ENCODE measurements around the gene SERPINE3. TPM values are rescaled to one million over a fixed set of nuclear protein-coding genes. Genes with fewer than 3 reads are reported as not detected.

Gene SERPINE3
- total and polyA plus RNA-seq, 2 of the 4 experiments (the other 2 are of a cell fraction), result not detected

GRCh38 chr13:51359352-51359751 lies 19.9 kb downstream of the SERPINE3 start:
- H3K4ac ChIP-seq (ENCODE audit: low read depth, low read length), result no peak overlapping the region
- H2BK20ac ChIP-seq (ENCODE audit: low read depth, low read length), result no peak overlapping the region
- in situ Hi-C loops (cut with MboI; ENCODE audit: low sequenced_read_pairs), result no loop called here
- H3K4me2 ChIP-seq (ENCODE audit: low read depth, low read length), result no peak overlapping the region
- ATAC-seq (ENCODE audit: low read depth) (no peak), DNase-seq (no peak)
- H4K5ac ChIP-seq (ENCODE audit: low read depth, low read length), result no peak overlapping the region
- TF ChIP-seq MAZ (IDR thresholded peaks at IDR 0.05; ENCODE audit: borderline replicate concordance, low read depth, low read length) (no peak), BHLHE40 (IDR thresholded peaks at IDR 0.05; ENCODE audit: low read depth, low read length) (no peak), USF2 (IDR thresholded peaks at IDR 0.05; ENCODE audit: low read depth, low read length) (no peak)
- no peak overlapping the region for H3K56ac ChIP-seq (ENCODE audit: extremely low read depth, insufficient read depth, low read length)
- no peak overlapping the region for H2AK5ac ChIP-seq (ENCODE audit: low read depth, low read length)
- H3K36me3 ChIP-seq (ENCODE audit: control insufficient read depth, insufficient read depth, low read length), result peaks cover 5% of the 10 kb centered on the region
- no peak overlapping the region for H3K27ac ChIP-seq (ENCODE audit: insufficient read depth, low read length)
- WGBS, 2 experiments (ENCODE audit: extremely low coverage in 2 of 2, insufficient read length in 1 of 2), result no CpG with 5 or more reads among the region's 1 CpG
- no peak overlapping the region for H2BK120ac ChIP-seq (ENCODE audit: low read depth, low read length)
- H2BK15ac ChIP-seq (ENCODE audit: low read depth, low read length), result no peak overlapping the region
- ChIA-PET CTCF (no interaction called here), POLR2A (ENCODE audit: unreplicated experiment) (no interaction called here)
- no peak overlapping the region for H2AK9ac ChIP-seq (replicated peaks; ENCODE audit: low read depth, low read length, poor library complexity)
- H3K4me1 ChIP-seq (ENCODE audit: control insufficient read depth, insufficient read depth, low read length), result no peaks in the 10 kb centered on the region
- no peaks in the 10 kb centered on the region for H3K27me3 ChIP-seq (ENCODE audit: control insufficient read depth, insufficient read depth, low read length)
- H2AFZ ChIP-seq (replicated peaks; ENCODE audit: low read length, poor library complexity), result no peak overlapping the region
- intact Hi-C loops (cut with micrococcal nuclease), result no loop called here
- H3K9me1 ChIP-seq (ENCODE audit: insufficient read depth, low read length), result no peaks in the 10 kb centered on the region
- dilution Hi-C loops (cut with HindIII; ENCODE audit: low sequenced_read_pairs, unreplicated experiment), result no loop called here
- H4K91ac ChIP-seq (ENCODE audit: insufficient read depth, low read depth, low read length), result no peak overlapping the region
- 0 out of 4 replicates have a peak, but pooled peaks cover 0 to 2% of the 10 kb centered on the region in 2 experiments for H3K79me1 ChIP-seq (ENCODE audit: low read depth in 1 of 2, low read length in 2 of 2)
- no peak overlapping the region for H3K9ac ChIP-seq (ENCODE audit: low read depth, low read length)
- no peaks in the 10 kb centered on the region for H3K9me3 ChIP-seq (ENCODE audit: control insufficient read depth, insufficient read depth, low read length)
- no peak overlapping the region for H3K18ac ChIP-seq (ENCODE audit: low read depth, low read length)
- H3K23ac ChIP-seq (ENCODE audit: low read depth, low read length), result no peak overlapping the region
- H3K14ac ChIP-seq (replicated peaks; ENCODE audit: low read depth, low read length), result no peak overlapping the region
- H4K20me1 ChIP-seq (ENCODE audit: insufficient read depth, low read length), result no peaks in the 10 kb centered on the region
- H4K8ac ChIP-seq (ENCODE audit: low read depth in 2 of 2, low read length in 2 of 2), result no peak overlapping the region
- H3K4me3 ChIP-seq (ENCODE audit: insufficient read depth, low read depth, low read length), result no peak overlapping the region
- BruUV-seq (replicated peaks), result no TSS peak
- H2BK5ac ChIP-seq (ENCODE audit: low read depth, low read length, poor library complexity, severe bottlenecking), result no peak overlapping the region
